Aorta (tissue), 5 donors: ENCODE results near the gene OTOR. TPM values are rescaled to one million over a fixed set of nuclear protein-coding genes. Genes with fewer than 3 reads are reported as not detected.

Experiments used
- ATAC-seq: fragments of 200-7000 bp; cut with Tn5 transposase; one replicate; pipeline ENCODE4 v1.9.1; 2022; ENCODE audit warnings: moderate library complexity; ENCODE audit not compliant: low FRiP score
- DNase-seq, 2 donors: peaks; one replicate each; pipeline ENCODE4 v3.0.0-alpha.2; 2020
- H3K27ac ChIP-seq, 2 donors: one replicate each; pipeline ENCODE4 v1.5.1; 2013; ENCODE audit warnings: low read length in 2 of 2, mild to moderate bottlenecking in 2 of 2, moderate library complexity in 2 of 2, control low read depth in 1 of 2, inconsistent platforms in 1 of 2, low read depth in 1 of 2
- H3K27me3 ChIP-seq, 2 donors: one replicate each; pipeline ENCODE4 v1.6.1; 2013; ENCODE audit warnings: control low read depth in 1 of 2, low read length in 1 of 2, mild to moderate bottlenecking in 1 of 2, moderate library complexity in 1 of 2; ENCODE audit not compliant: insufficient read depth in 2 of 2, control insufficient read depth in 1 of 2
- H3K36me3 ChIP-seq, 2 donors: one replicate each; pipeline ENCODE4 v1.6.1; 2013; ENCODE audit warnings: control low read depth in 1 of 2, low read length in 1 of 2, mild to moderate bottlenecking in 1 of 2; ENCODE audit not compliant: insufficient read depth in 2 of 2, control insufficient read depth in 1 of 2
- H3K4me1 ChIP-seq, 2 donors: one replicate each; pipeline ENCODE4 v1.6.1; 2013; ENCODE audit warnings: low read length in 2 of 2, control low read depth in 1 of 2, mild to moderate bottlenecking in 1 of 2, moderate library complexity in 1 of 2; ENCODE audit not compliant: insufficient read depth in 2 of 2, control insufficient read depth in 1 of 2
- H3K4me3 ChIP-seq, 2 donors: one replicate each; pipeline ENCODE4 v1.5.1; 2013; ENCODE audit warnings: low read length in 2 of 2, control low read depth in 1 of 2, mild to moderate bottlenecking in 1 of 2
- H3K9me3 ChIP-seq: one replicate; pipeline ENCODE4 v1.6.1; 2013; ENCODE audit warnings: mild to moderate bottlenecking, low read length; ENCODE audit not compliant: control insufficient read depth
- WGBS, 2 donors: extraction: QIAGEN DNeasy Blood & Tissue Kit; methylation state at CpG; one replicate each; pipeline ENCODE4 v1.1.7; 2013; 5-methylcytosine and 5-hydroxymethylcytosine counted together
- intact Hi-C, 2 donors: fragments of 100-400 bp; cut with DNase I; formaldehyde crosslinking; loops; one replicate each; pipeline versions ENCODE4 v1.14.2 to v1.15.0; 2022
- polyA plus RNA-seq, 2 donors: library from polyadenylated mRNA; stranded (reverse); fragments of 200-250 nt; gene quantifications; one replicate each; pipeline ENCODE4 v1.2.3, GENCODE V29; 2013
- total RNA-seq, 2 donors: library from RNA; stranded (reverse); fragmentation: NEBNext Ultra II Directional; extraction: Animal tissue kit (Norgen Biotek cat#: 25700); gene quantifications; one replicate each; pipeline ENCODE4 v1.2.1, GENCODE V29; 2021
- donor health status: healthy with polysubstance abuse.
- donor health status: Bipolar disorder and iron deficiency.
- donor health status: DM: no; HTN: no; CAD: no.
- donor health status: DM: no; HTN: no; CAD: no.
- donor health status: DM: yes; HTN: yes; CAD: no.

Gene OTOR
- total and polyA plus RNA-seq, 4 donors, result not detected

DNA sequence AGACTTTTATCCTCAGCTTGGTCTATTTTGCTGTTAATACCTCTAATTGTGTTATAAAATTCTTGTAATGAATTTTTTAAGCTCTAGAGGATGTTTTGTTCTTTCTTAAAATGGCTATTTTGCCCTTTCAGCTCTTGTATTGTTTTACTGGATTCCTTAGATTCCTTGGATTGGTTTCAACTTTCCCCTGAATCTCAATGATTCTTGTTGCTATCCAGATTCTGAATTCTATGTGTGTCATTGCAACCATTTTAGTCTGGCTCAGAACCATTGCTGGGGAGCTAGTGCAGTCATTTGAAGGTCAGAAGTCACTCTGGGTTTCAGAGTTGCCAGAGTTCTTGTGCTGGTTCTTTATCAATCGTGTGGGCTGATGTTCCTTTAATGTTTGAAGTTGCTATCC is 37.1 kb downstream of the OTOR start:
- Histone ChIP-seq H3K4me3 (no peak overlapping the region), H3K9me3 (no peaks in the 10 kb centered on the region), H3K4me1 (no peaks in the 10 kb centered on the region), H3K27me3 (no peaks in the 10 kb centered on the region), H3K27ac (no peak overlapping the region), H3K36me3 (no peaks in the 10 kb centered on the region)
- DNase-seq (no peak), ATAC-seq (no peak)
- intact Hi-C loops, result no loop called here
- 27 to 40% methylated on average over 1 of the region's 1 CpG for WGBS, 2 donors

Other genes starting within 250 kb of the OTOR start
- 10 to 100 TPM; 17.3 to 20.6 TPM for gene KIF16B, start 174.9 kb upstream of the OTOR start, total RNA-seq
- gene KIF16B, start 174.9 kb upstream of the OTOR start, polyA plus RNA-seq, result 10 to 100 TPM in 1 of 2 donors, 1 to 10 TPM in 1; 6.5 to 10.3 TPM
- gene SNRPB2, start 18.3 kb upstream of the OTOR start, total RNA-seq, result 10 to 100 TPM; 36.0 to 39.4 TPM
- 10 to 100 TPM; 50.6 to 63.9 TPM for gene SNRPB2, start 18.3 kb upstream of the OTOR start, polyA plus RNA-seq